HG02610 (cell line): ENCODE measurements around the gene ISCA1.
A peak's percentile ranks its signal among the peaks of the same experiment; 100 is the strongest.

Source experiments
- ATAC-seq: cut with Tn5 transposase; IDR thresholded peaks from one replicate; pipeline ENCODE4 v1.9.1; 2021; ENCODE audit warnings: mild to moderate bottlenecking, moderate library complexity; ENCODE audit not compliant: unreplicated experiment

Gene ISCA1

DNA sequence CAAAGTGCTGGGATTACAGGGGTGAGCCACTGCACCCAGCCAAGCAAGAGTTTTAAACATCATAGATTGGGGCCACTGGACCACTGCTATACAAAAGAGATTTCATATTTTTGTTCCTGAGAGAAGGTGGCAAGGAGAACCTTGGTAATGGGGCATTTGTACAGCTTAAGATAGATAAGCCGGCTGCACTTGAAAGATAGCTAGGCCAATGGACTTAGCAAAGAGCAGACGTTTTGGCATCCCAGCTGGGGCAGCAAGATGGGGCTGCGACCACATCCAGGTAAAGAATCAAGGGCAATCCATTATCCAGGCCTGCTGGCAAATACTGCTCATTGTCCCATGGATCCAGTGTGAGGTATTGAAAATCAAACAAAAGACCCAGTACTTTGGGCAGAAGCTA lies 3.9 kb upstream of the ISCA1 start:
- ATAC-seq, result no peak

DNA sequence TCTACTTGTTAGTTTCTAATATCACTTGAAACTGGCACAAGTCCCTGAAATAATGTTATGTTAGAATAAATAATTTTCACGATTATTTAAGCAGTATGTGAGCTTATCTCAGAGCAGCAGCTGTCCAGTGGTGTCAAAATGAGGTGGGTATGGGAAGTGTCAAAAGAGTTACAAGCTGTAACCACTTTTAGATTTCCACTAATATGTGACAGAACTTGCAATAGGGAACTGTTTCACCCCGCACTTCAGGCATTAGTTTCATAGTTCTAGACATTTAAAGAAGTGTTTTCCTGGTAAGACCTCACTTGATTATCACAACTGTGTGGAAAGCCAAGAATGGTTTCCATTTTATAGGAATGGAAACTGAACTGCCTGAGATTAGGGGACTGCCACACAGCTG lies 2.9 kb upstream of the ISCA1 start:
- ATAC-seq, result no peak

DNA sequence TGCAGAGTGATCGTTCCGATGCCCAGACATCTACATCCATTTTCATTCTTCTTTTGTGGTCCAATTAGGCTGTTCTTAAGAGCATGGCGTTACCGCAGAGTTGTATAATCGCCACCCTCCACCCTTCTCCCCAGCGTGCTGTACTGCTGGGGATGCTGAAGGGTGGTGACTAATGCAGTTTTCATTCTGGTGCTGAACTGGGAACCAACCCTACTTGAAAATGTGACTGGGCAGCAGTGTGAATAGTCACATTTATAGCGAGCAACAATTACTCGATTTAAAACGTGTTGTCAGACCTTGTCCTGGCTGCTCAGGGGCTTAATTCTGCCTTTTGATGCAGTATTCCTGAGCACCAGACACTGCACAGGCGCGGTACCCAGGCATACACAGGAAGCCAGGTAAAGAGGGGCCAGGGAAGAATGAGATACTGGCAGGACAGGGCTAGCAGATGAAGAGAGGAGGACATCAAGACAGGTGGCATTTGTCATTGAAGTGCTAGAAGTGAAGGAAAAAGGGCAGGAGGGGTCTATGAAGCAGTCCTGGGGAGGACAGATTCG lies 719 bp upstream of the ISCA1 start:
- ATAC-seq, result peak; percentile 10

DNA sequence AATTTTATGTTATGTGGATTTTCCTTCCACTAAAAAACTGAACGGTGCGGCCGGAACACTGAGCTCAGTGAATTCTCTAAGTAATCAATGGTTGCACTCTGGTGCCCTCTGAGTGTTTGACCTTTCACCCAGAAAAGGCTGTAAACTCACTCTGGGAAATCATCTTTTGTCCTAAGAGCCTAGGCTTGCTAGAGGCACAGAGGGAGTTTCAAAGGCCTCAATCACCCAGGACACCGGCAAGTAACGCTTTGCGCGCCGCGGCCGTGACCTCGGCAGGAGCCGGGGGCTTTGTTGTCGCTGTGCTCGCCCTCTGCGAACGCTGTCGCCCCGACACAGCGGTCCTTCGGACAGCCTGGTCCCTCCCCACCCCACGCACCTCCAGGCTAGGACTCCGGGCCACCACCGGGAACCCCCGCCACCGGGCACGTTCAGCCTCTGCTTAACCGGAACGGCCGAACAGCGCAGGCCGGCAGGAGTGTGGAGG lies 703 bp downstream of the ISCA1 start:
- ATAC-seq, result no peak

DNA sequence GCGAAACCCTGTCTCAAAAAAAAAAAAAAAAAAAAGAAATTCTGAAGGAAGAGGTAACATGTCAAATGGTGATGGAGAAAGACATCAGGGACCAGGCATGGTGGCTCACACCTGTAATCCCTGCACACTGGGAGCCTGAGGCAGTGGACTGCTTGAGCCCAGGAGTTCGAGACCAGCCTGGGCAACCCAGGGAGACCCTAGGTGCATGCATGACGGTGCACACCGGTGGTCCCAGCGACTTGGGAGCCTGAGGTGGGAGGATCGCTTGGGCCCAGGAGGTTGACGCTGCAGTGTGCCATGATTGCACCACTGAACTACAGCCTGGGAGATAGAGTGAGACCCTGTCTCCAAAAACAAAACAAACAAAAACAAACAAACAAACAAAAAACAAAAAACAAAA lies 1.8 kb downstream of the ISCA1 start:
- no peak for ATAC-seq

DNA sequence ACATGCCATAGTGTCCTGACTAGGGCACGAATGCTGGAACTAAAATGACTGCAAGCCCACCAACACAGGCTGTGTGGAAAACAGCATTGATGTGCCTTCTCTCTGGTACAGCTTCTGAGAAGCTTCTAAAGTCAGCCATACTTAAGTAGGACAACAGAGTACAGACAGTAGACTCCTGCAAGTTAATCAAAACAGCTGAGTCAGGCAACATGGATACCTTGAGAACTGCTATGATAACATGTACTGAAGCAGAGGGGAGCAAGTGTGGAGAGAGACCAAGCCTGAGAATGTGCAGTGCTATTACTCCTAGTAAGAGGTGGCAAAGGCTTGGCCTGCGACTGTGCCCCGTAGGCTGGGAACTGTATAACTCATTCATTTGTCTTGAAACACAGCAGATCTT lies 2.5 kb downstream of the ISCA1 start:
- ATAC-seq, result no peak

GRCh38 chr9:86277072-86277471 lies 5.3 kb downstream of the ISCA1 start:
- ATAC-seq, result no peak

GRCh38 chr9:86275962-86276361 lies 6.4 kb downstream of the ISCA1 start:
- no peak for ATAC-seq

GRCh38 chr9:86274821-86275643 lies 7.3 kb downstream of the ISCA1 start:
- no peak for ATAC-seq

DNA sequence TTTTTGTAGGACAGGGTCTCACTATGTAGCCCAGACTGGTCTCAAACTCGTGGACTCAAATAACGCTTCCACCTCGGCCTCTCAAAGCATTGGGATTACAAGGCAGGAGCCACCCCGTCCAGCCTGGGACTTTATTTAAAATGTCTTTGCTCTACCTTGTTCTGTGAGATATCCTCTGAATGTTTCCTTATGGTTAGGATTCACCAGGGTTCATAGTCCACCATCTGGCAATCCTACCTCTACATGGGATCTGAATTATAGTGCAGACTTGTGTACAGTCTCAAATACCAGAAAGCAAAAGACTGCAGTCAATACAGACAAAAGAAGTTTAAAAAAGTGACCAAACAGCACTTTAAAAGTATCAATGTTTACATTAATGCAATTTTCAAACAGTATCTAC lies 10.1 kb downstream of the ISCA1 start:
- no peak for ATAC-seq

DNA sequence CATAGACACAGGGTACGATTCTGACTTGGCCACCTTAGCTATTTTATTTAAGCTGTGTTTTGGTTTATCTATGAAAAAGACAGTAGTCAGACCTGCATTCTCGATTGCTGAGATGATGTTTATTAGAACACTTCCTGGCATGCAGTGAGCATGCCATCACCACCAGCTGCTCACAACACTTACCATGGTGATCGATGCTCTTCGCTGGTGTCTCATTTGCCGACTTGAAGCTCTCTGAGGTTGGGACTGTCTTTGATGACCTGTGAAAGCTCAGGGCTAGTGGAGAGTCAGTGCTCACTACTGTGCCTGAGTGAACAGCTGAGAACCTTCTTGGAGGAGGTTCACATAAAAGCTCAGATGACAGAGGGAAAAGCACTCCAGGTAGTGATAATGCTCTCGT lies 18.5 kb downstream of the ISCA1 start:
- no peak for ATAC-seq

GRCh38 chr9:86262492-86262891 lies 19.8 kb downstream of the ISCA1 start:
- no peak for ATAC-seq

DNA sequence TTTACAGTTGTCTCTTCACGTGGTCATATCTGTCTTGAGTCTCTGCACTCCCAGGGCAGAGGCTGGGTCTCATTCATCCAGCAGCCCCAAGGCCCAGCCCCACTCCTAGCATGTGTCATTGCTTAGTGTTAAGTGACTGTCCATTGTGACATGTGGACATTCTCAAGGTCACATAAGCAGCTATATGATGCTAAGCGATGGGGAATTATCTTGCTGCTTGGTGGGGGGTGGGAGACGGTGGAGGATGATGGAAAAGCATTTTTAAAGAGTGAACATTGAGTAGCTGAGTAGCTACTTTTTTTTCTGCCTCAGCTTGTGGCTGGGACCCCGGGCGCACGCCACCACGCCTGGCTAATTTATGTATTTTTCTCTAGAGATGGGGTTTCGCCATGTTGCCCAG lies 22.8 kb downstream of the ISCA1 start, which contains the start of gene C9orf153:
TSS of gene C9orf153 (minus strand) at position 101 of the 400 bp plus-strand sequence. CDS start 30,054 bp downstream, outside the sequence.
- no peak for ATAC-seq

DNA sequence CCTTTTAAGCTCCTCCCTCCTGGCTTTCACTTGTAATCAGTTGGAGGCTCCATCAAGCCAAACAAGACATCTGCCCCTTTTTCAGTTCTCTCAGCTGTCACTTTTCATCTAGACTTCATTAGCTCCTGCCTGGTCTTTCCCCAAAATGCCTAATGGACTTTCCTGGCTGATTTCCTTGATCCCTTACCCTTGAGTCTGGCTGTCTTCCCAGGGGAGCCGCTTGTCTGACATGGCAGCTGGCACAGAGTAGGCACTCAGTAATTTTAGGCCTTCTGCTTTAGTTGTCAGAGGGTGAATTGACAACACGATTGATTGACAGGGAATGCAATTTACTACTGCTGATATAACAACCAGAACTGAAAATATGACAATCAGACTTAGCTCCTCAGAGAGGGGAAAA lies 24.9 kb downstream of the ISCA1 start:
- ATAC-seq, result no peak

- no peak for ATAC-seq
Observed at GRCh38 chr9:86256653-86257052, 25.7 kb downstream of the ISCA1 start.

GRCh38 chr9:86253577-86253976 lies 28.8 kb downstream of the ISCA1 start:
- no peak for ATAC-seq

DNA sequence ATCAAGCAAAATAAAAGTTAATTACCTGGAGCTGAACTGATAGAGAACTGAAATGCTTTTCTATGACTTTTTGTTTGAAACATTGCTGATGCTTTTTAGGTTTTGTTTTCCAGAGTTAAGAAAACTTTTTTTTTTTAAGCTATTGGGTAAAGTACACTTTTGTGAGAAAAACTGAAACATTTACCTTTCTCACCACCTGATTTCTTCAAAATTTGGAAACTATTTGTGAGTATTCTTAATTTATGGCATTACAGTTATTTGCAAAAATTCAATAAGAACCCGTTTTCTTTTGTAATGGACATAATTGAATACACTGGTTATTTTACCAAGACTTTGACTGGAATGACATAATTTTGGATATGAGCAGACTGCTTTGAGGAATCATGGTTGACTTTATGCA lies 29.5 kb downstream of the ISCA1 start:
- no peak for ATAC-seq

GRCh38 chr9:86250123-86250522 lies 32.2 kb downstream of the ISCA1 start:
- no peak for ATAC-seq

- ATAC-seq, result no peak
Observed at GRCh38 chr9:86248746-86249145, 33.6 kb downstream of the ISCA1 start.

- peak; percentile 97 for ATAC-seq
Observed at GRCh38 chr9:86246752-86247161, 35.6 kb downstream of the ISCA1 start.

GRCh38 chr9:86242071-86242470 lies 40.3 kb downstream of the ISCA1 start:
- ATAC-seq, result no peak

DNA sequence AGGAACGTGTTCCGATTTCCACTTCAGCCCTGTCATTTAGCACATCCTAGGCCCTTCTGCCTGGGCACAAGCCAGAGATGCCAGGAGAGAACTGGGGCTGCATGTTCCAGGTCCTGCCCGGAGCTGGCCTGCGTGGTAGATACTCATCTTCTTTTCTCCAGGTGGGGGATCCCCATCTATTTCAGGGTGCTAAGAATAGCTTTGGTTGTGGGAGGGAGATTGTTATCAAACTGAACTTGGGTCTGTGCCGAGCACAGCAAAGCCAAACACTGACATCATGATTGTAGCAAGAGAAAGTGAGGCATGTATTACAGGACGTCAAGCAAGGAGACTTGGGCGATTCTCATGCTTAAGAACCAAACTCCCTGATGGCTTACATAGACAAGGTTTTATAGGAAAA lies 41.1 kb downstream of the ISCA1 start:
- no peak for ATAC-seq
